ENCODE measurements around the gene CHMP2A.

GRCh38 chr19:58543826-58544590 lies 10.9 kb downstream of the CHMP2A start, which contains the start of gene TRIM28:
- TF ChIP-seq POLR2AphosphoS5 (IDR thresholded peaks at IDR 0.05; ENCODE audit: low read depth) = peak; percentile 97
- no peak for TF ChIP-seq GABPA (IDR thresholded peaks at IDR 0.05; ENCODE audit: low read depth)
